Measurements from ENCODE around the gene CEP57L1.

Gene CEP57L1

DNA sequence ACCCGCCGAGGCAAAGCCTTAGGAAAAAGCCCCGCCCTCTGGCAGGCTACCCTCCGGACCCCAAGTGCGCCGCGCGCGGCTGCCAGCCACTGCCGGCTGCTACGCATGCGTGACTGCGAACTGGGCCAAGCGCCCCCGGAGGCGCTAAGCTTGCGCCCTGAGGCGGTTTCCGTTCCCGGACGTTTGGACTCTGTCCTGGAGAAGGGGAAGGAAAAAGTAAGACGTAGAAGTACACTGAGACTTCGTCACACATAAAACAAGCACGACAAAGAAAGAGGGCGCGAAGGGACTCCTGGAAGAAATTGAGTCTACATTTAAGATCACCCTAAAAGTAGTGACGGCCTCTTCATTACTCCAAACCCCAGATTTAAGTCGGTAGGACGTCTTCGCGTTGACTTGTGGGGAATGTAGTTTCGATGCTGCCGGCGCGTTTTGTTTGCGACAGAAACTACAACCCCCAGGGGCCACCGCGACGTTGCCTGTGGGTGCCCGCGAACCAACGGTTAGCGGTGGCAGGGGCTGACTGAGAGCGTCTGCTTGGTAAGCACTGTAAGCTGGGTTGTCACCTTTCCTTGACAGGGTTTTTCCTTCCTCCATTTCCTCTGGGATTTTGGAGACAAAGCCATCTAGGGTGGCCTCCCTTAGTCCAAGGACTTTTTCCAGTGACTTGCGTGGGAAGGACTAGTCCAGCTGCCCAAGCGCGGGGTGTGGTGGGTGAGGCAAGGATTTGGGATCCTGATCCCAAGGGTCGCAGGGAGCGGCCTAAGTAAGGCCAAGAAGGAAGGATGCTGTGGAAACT is at the start of gene CEP57L1:
CEP57L1 (plus strand) TSS at position 472 of the 799 bp plus-strand sequence. CDS start 49,715 bp downstream, outside the sequence.
- DNase-seq: peak; percentile 95 to 97

DNA sequence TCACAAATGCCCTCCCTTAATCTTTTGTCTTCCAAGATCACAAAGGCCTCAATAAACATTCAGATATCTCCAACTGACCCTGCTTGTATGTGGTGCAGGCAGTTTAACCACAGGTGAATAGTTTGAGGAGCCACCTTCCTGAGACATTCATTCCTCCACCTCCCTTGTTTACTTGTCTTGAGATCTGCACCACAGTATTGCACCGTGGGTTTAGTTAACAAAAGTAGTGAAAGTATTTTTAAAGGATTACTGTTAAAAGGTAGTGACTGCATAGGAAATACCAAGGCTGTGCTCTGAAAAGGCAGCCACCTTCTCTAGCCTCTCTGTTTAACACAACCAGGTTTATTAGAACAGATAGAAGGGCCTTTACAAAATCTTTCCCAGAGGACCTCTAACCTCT is 47.1 kb upstream of the CEP57L1 start:
- DNase-seq: no peak

DNA sequence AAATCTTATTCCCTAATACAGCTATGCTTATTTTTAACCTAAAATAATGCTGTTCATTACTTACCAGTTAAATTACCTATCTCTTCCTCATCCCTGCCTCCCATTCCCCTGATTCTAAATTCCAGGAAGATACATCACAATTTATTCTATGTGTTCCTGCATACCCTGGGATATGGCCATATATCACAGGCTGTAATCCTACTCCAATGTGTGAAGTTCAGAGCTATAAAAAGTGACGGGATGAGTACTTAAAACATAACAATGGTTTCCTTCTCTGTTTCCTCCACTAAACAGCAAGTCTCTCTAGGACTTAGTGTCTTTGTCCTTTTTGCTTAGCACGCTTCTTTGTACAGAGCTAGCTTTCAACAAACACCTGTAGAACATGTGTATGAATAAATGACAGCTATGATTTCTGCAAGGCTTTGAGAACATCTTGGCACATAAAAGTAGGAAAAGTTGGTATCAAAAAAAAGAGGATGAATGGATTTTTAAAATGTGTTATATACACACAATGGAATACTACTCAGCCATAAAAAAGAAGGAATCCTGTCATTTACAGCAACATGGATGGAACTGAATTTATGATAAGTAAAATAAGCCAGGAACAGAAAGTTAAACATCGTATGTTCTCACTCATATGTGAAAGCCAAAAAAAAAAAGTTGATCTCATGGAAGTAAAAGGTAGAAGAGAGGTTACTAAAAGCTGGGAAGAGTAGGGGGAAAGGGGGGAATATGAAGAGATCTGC is 46.5 kb upstream of the CEP57L1 start:
- no peak for DNase-seq

DNA sequence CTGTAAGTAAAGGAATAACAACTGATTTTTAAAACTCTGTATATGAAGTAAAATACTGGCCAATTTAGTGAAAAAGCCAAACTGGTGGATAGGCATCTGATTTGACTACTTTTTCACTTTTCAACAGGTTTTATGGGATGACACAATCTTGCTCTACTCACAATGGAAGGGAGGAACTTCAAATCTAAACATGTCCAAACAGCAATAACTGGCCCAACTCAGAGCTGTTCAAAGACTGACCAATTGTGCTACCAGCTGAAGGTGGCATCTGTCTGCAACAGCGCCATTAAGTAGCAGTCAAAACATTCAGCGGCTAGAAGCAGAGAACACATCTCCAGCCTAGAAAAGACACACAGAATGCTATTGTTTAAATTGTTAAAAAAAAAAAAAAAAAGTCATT is 45.3 kb upstream of the CEP57L1 start:
- no peak for DNase-seq

DNA sequence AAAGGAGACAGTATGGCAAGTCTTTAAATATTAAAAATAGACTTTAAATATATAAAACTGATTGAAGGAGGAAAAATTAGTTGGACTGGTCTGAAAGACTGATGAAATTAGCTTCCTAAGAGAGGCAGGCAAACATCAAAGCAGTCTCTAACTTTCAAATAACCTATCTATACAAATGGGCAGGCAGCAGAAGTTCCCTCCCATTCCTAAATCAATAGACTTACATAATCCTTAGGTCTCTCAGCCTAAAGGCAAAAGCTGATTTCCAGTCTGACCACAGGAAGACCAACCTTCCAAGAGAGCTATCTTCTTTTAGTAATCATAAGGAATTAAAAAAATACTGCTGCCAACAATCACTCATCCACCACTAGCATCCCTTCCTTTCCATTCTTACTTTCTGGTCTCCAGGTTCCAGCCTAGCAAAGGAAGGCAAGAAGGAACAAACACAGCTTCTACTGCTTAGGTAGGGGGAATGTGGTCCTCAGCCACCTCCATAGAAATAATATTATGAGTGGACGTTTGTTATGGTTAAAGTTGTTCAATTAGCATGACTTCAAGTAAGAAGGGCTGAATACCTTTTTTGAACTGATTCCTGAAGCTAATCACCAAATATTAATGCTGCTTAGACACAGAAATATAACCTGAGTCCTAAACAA is 44.7 kb upstream of the CEP57L1 start:
- DNase-seq: no peak

DNA sequence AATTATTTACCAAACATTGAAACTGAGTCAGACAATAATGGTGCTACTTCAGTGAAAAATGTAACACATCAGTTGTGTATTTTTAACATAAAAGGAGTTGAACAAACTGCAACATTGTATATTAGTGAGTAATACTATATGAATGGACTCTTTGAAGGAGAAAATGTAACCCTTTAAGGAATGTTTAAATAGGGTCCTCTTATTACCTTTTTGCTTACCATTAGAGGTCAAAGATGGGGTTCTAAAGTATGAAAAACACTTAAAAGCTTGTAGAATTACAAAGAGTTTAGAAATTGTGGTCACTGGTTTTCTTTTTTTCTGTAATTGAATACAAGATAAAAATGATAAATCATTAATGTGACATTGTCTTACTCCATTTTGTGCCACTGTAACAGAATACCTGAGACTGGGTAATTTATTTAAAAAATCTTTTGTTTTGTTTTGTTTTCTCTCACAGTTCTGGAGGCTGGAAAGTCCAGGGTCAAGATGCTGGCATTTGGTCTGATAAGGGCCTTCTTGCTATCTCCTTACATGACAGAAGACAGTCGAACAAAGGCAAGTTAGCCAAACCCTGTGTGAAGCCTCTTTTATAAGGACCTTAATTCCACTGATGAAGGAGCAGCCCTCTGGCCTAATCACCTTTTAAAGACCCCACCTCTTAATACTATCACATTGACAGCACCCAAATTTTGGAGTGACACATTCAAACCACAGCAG is 43.8 kb upstream of the CEP57L1 start:
- DNase-seq: no peak

DNA sequence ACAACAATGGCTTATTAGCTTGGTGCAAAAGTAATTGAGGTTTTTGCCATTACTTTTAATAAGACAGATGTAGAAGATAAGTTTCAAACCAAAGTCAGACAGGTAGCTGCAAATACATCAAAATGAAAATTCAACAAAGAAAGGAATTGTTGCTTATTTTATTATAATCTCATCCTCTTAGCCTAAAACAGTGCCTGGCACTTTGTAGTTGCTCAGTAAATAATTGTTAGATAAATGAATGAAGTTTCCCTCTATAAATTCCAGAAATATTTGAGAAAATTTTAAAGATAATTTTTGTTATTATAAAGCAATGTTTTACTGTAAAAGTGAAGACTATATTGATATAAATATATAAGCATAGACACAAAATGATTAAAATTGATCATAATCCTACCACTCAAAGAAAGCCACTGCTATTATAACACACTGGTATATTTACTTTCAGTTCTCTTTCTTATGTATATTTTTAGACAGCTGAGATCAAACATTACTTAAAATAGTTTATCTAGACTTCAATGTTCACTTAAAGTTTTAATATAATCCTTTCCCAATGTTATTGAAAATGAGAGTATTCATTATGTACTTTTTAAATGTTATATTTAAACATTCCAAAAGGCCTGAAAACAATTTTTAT is 43.2 kb upstream of the CEP57L1 start:
- no peak for DNase-seq

DNA sequence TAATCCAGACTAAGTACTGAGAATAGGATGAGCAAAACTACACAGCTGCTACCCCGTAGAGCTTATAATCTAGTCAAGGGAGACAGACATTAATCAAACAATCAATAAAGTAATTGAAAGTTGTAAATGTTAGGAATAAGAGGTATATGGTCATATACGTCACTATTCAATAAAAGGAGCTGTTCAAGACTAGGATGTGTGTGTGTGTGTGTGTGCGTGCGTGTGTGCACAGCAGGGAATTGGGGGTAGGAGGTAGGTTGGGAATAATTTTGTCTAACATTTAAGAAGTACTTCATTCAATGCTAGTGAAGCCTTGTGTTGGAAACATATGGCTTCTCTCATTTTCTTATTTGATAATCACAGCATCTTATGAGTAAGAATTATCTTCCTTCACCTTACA is 42.5 kb upstream of the CEP57L1 start:
- DNase-seq: no peak

DNA sequence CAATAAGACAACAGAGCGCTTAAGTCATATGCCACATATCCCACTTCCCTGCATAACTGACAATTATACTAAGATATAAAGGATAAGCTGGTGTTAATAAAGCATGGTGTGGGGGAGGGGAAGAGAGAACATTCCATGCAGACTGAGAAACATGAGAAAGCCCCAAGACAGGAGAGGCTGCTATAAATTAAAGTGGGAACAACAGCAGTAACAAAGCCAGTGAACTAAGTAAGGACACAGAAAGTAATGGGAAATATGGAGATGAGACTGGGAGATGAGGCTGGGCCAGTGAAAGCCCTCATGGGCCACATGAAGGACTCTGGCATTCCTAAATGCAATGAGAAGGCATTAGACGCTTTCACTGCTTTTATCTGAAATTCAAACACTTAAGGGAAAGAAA is 42.0 kb upstream of the CEP57L1 start:
- DNase-seq: no peak

DNA sequence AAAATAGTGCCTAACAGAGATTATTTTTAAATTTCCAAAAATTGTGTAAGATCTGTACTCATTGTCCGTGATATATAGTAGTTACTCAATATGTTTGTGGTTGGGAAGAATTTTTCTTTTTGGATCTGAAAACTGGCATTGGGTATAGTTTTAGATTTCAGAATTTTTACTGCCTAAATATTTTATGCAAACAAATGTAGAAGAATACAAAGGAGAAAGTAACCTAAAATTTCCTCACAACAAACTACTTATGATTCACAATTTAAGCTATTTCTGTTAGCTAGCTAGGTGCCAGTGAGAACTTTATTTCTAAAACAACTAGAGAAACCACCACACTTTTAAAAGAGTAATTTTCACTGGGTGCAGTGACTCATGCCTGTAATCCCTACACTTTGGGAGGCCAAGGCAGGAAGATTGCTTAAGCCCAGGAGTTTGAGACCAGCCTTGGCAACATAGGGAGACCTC is 39.5 kb upstream of the CEP57L1 start:
- no peak for DNase-seq

DNA sequence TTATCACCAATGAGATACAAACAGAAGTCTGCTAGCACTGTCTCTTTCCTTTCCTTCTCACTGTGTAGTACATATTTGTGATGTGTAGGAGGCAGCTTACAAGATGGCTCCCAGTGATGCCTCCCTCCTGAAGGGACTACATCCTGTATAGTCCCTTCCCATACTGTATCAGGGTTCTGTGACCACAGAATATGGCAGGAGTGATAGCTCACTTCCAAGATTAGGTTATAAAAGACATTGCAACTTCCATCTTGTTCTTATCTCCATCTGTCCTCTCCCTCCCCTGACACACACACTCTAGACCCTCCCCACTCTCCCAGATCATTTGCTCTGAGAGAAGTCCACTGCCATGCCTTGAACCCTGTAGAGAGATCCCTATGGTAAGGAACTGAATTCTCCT is 38.6 kb upstream of the CEP57L1 start:
- no peak for DNase-seq

DNA sequence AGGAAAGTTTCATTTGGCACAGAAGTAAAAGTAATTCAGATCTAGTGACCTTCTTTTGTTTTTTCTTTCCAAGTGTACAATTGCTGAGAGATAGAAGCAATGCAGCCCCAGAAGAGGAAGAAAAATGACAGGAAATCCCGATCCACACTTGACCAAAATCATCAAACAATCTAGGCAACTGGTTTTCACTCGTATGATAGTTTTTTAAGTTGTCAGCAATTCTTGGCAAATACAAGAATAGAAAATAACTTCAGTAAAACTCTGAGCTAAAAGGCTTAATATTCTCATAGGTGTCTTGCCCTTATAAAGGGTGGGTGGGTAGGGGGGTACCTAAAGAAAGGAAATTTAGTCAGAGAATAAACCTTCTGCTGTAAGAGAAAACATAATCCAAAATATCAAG is 36.7 kb upstream of the CEP57L1 start:
- DNase-seq: no peak

DNA sequence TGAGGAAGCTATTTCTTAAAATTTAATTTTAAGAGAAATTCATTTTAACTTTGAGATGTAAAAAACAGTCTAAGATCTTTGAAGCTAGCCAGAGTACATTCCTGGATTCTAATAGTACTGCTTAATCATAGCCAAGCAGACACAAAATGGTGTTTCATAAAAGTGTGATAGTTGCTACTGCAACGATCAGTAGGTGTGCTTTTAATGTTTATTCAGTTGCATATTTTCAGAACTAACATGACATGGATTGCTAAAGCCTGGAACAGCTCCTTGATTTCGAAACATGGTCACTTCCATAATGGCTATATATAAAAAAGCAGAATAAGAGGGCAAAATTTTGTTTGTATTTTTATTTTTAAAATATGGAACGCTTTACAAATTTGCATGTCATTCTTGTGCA is 36.2 kb upstream of the CEP57L1 start:
- DNase-seq: no peak

DNA sequence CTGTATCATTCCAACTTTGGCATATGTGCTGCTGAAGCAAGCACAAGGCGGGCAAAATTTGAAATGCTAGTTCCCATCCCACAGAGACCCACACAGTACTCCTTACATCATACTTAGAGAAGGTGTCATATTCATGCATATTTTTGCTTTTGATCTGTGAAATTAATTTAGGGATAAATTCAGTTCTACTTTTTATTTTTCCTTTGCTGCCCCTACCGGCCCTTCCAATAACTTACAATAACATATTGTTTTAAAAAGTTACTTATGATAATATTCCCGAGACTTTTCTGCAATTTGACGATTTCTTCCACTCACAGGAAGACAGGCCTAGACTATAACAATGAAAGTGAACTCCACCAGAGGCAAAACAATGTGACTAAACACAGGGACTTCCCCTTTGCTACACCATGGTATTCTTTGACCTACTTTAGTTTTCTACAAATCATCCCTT is 35.7 kb upstream of the CEP57L1 start:
- DNase-seq: no peak

DNA sequence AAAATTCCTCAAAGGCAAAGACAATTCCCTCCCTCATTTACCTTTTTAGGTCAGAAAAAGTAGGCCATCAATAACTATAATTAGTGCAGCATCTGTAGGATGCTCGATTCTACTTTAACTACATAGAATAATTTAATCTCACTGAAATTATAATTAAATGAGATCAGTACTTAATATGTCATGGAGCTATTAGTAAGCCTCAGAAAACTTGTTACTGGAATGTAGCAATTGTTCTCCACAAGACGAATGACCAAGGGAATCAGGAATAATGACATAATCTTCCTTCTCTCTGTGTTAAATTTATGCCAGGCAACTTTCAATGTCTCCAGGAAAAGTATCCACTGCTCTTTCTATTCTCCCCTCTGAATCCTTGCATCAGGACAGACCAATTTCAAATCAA is 34.7 kb upstream of the CEP57L1 start:
- no peak for DNase-seq

DNA sequence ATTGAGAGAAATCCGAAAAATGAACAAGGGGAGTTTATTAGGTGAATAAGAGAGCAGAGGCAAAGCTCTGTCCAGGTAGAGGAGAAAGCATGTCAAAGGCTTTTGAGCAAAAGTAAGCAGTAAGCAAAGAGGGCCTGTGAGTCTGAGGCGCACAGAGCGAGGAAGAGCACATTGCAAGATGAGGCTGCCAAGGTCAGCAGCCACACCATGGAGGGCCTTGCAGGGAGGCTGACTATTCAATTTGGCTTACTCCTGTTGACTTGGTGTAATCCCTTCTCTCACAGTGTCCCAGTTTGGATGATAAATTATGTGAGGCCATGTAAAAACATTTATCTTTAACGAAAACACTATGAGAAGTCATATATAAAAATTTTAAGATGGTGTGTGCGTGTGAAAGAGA is 33.1 kb upstream of the CEP57L1 start:
- no peak for DNase-seq

DNA sequence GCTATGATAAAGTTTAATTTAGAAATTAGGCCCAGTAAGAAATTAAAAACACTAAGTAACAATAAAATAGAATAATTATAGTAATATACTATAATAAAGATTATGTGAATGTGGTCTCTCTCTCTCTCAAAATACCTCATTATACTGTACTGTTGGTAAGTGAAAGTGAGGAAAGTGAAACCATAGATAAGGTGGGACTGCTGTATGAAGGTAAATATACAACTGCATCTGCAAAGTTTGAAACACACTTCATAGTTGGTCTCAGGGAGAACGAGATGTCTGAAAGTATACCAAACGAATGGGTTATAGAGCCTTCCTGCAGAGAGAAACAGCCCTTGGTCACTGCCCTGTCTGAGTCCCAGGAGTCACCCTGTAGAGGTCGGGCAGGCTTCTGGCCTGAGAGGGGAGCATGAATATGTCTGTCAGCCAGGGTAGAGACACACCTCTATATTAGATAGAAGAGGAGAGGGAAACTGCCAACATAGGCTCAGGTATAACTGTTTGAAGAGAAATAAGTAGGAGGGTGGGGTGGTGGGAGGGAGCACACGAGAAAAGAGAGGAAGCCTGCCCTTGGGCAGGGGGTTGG is 32.4 kb upstream of the CEP57L1 start:
- DNase-seq: no peak

DNA sequence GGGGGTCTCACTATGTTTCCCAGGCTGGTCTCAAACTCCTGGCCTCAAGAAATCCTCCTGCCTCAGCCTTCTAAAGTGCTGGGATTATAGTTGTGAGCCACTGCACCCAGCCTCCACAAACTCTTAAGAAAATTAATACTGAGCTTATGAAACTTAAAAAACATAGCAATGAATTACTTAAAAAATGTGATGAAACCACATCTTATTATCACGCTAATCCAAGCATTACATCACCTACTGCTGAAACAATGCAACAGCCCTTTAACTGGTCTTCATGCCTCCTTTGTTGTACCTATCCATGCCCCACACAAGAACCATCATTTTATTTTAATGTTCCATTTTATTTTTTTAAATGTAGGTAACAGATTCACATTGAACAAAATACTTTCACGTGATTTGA is 25.6 kb upstream of the CEP57L1 start:
- no peak for DNase-seq

DNA sequence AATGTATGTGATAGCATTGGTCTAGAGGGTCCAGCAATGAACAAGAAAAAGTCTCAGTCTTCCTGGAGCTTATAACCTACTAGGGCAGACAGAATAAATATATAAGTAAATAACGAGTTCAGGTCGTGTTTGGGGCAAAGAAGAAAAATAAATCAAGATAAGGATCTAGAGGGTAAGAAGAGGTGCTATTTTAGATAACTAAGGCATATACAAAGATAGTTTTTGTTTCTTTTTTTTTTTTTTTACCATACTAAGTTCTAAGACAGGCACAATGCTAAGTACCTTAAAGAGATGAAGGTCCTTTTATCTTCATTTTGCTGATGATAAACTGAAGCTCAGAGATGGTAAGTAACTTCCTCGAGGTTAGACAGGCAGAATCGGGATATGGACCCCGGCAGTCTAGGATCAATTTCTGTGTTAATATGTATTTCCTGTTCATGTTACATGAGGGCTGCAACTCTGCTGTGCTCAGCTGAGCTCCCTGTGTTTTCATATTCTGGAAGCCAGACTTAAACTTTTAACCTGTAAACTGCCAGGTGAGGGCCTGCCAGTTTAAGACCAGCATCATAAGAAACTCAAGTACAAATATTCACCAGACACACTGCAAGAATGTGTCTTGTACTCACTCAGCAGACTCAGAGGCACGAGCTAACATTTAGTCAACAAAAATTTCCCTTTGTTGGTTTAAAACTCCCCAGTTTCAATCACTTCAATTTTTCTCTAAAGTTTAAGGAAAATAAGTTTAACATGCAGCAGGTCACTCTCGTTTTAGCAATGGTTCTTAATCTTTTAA is 24.0 kb upstream of the CEP57L1 start:
- no peak for DNase-seq

DNA sequence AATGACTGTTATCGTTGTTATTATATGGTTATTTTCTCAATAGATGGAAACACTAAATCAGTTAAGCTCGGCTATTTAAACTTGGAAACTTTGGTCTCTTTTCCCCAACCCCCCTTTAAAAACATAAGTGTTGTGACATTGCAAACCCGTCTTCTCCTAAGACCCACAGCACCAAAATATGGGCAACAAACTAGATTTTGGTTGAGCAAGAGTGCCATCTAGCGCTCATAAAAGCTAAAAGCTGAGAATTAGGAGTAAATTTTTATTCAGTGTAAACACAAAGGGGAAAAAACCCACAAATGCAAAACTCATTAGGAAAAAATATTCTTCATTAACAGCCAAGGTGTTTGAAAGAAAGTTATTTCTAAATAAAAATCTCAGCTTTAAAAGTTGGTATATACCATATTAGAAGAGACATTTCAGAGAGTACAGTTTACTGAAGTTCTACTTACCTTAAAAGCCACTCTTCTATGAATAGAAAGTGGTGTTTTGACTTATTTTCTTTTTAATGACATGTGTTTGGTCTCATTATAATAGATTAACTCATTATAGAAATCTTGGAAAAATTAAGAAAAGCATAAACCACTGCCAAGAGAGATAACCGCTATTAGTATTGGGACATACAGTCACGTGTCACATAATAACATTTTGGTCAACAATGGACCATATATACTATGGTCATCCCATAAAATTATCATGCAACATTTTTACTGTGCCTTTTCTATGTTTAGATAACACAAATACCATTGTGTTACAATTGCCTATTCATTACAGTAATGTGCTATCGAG is 21.8 kb upstream of the CEP57L1 start:
- peak; percentile 34 to 49 for DNase-seq

DNA sequence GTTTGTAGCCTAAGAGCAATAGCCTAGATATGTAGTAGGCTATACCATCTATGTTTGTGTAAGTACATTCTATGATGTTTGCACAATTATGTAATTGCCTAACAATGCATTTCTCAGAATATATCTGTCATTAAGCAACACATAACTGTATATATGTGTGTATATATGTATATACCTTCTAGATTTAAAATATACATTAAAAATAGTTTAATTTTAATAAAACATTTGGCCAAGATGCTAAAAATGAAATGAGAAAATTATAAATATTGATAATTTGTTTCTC is 21.2 kb upstream of the CEP57L1 start:
- no peak for DNase-seq
